Lower lobe of right lung (tissue), 2 donors: ENCODE data around the gene TTLL5. TPM values are rescaled to one million over a fixed set of nuclear protein-coding genes. Genes with fewer than 3 reads are reported as not detected.

Experiments
- ATAC-seq, 2 donors: fragments of 200-7000 bp; cut with Tn5 transposase; one replicate each; pipeline ENCODE4 v1.9.1; 2020 to 2022; ENCODE audit warnings: mild to moderate bottlenecking in 2 of 2, moderate library complexity in 2 of 2
- DNase-seq: peaks from one replicate; pipeline ENCODE4 v3.0.0-alpha.2; 2020
- H3K27ac ChIP-seq: fragments of 200-600 bp; one replicate; pipeline ENCODE4 v1.8.0; 2022
- H3K27me3 ChIP-seq: fragments of 200-600 bp; one replicate; pipeline ENCODE4 v1.8.0; 2022; ENCODE audit warnings: low read depth
- H3K36me3 ChIP-seq: fragments of 200-600 bp; one replicate; pipeline ENCODE4 v1.8.0; 2022; ENCODE audit warnings: mild to moderate bottlenecking
- H3K4me1 ChIP-seq: fragments of 200-600 bp; one replicate; pipeline ENCODE4 v1.8.0; 2022
- H3K4me3 ChIP-seq: fragments of 200-600 bp; one replicate; pipeline ENCODE4 v1.8.0; 2022; ENCODE audit warnings: mild to moderate bottlenecking
- H3K9me3 ChIP-seq: fragments of 200-600 bp; one replicate; pipeline ENCODE4 v1.8.0; 2022
- intact Hi-C: fragments of 100-400 bp; cut with DNase I; formaldehyde crosslinking; loops from one replicate; pipeline ENCODE4 v1.11.0; 2022
- total RNA-seq: library from RNA; stranded (reverse); fragmentation: NEBNext Ultra II Directional; extraction: Animal tissue kit (Norgen Biotek cat#: 25700); gene quantifications from one replicate; pipeline ENCODE4 v1.2.1, GENCODE V29; 2021
- TF ChIP-seq, protein P1 (sequence below): fragments of 200-600 bp; IDR thresholded peaks from one replicate; pipeline ENCODE4 v1.8.0; 2022; ENCODE audit warnings: antibody characterized with exemption, mild to moderate bottlenecking
- donor health status: DM: no; HTN: yes; CAD: no; lungs with severe emphysema.

The TTLL5 gene
- total RNA-seq, 1 donor from 2014 or later: 32.6 TPM

GRCh38 chr14:75717729-75718128 lies 56.7 kb downstream of the TTLL5 start:
- intact Hi-C loops: no loop called here
- Histone ChIP-seq H3K4me3 (no peak overlapping the region), H3K27me3 (no peaks in the 10 kb centered on the region), H3K36me3 (peaks cover 8% of the 10 kb centered on the region), H3K9me3 (no peaks in the 10 kb centered on the region), H3K4me1 (peaks cover 25% of the 10 kb centered on the region), H3K27ac (no peak overlapping the region)
- TF ChIP-seq, protein P1, sequence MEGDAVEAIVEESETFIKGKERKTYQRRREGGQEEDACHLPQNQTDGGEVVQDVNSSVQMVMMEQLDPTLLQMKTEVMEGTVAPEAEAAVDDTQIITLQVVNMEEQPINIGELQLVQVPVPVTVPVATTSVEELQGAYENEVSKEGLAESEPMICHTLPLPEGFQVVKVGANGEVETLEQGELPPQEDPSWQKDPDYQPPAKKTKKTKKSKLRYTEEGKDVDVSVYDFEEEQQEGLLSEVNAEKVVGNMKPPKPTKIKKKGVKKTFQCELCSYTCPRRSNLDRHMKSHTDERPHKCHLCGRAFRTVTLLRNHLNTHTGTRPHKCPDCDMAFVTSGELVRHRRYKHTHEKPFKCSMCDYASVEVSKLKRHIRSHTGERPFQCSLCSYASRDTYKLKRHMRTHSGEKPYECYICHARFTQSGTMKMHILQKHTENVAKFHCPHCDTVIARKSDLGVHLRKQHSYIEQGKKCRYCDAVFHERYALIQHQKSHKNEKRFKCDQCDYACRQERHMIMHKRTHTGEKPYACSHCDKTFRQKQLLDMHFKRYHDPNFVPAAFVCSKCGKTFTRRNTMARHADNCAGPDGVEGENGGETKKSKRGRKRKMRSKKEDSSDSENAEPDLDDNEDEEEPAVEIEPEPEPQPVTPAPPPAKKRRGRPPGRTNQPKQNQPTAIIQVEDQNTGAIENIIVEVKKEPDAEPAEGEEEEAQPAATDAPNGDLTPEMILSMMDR: no peak
- DNase-seq: no peak
- peak; percentile 59 to 85 for ATAC-seq

DNA sequence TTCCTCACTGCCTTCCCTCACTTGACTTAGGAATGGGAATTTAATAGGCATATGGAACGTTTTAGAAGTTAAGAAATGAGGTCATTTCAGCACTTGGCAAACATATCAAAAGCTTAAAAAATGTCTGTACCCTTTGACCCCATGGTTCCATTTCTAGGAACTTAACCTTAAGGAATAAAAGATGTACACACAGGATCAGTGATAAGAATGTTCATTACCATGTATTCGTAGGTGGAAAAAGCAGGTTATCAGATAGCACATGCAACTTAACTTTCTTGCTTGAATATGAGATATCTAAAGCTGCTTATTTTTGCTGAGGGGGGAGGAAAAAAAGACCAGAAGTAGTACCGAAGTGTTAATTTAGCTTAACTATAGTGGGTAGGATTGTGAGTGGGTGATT lies 57.2 kb downstream of the TTLL5 start:
- Histone ChIP-seq H3K27me3 (no peaks in the 10 kb centered on the region), H3K36me3 (peaks cover 13% of the 10 kb centered on the region), H3K9me3 (no peaks in the 10 kb centered on the region), H3K27ac (no peak overlapping the region), H3K4me1 (peaks cover 25% of the 10 kb centered on the region), H3K4me3 (no peak overlapping the region)
- TF ChIP-seq, protein P1: no peak
- intact Hi-C loops: no loop called here
- DNase-seq (no peak), ATAC-seq (no peak)

DNA sequence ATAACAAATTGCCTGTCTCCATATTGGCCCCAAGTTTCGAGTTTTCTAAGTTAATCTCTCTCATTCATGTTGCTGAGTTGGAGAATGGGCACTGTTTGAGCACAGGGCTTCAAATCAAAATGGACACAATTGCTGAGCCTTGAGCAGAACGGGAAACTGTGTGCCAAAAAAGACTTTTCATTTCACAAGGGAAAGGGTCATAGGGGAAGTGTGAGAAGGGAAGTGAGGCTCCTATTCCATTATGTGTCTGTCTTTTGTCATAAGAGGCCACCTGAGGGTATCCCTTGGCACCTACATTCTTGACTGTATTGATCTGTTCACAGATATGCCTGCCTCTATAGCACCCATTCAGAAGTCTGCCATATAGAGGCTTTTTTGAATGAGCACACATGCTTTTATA lies 59.1 kb downstream of the TTLL5 start:
- no peak overlapping the region for H3K27ac ChIP-seq
- peak in 1 of 2 donors; percentile 9 for ATAC-seq

GRCh38 chr14:75720842-75721498 lies 59.9 kb downstream of the TTLL5 start:
- Histone ChIP-seq H3K4me1 (peaks cover 14% of the 10 kb centered on the region), H3K27ac (peak overlapping the region; percentile 42), H3K27me3 (no peaks in the 10 kb centered on the region), H3K4me3 (no peak overlapping the region), H3K9me3 (no peaks in the 10 kb centered on the region), H3K36me3 (peaks cover 17% of the 10 kb centered on the region)
- no peak for DNase-seq
- peak; percentile 47 to 67 for ATAC-seq
- intact Hi-C loops: no loop called here
- TF ChIP-seq, protein P1: no peak

More for the DNA sequence above, 59.1 kb downstream of the TTLL5 start:
- Histone ChIP-seq H3K4me3 (no peak overlapping the region), H3K9me3 (no peaks in the 10 kb centered on the region), H3K36me3 (peaks cover 17% of the 10 kb centered on the region), H3K4me1 (peaks cover 21% of the 10 kb centered on the region), H3K27me3 (no peaks in the 10 kb centered on the region)
- TF ChIP-seq, protein P1: no peak
- intact Hi-C loops: no loop called here
- no peak for DNase-seq

GRCh38 chr14:75723716-75724115 lies 62.7 kb downstream of the TTLL5 start:
- intact Hi-C loops: no loop called here
- TF ChIP-seq, protein P1: no peak
- no peak for DNase-seq

More at GRCh38 chr14:75723716-75724115, 62.7 kb downstream of the TTLL5 start:
- Histone ChIP-seq H3K9me3 (no peaks in the 10 kb centered on the region), H3K27ac (no peak overlapping the region), H3K4me1 (peaks cover 14% of the 10 kb centered on the region), H3K27me3 (no peaks in the 10 kb centered on the region), H3K36me3 (peaks cover 14% of the 10 kb centered on the region), H3K4me3 (no peak overlapping the region)
- ATAC-seq: no peak
